Cardiac fibroblast (primary cell): ENCODE data around the gene IPO4.
A peak's percentile ranks its signal among the peaks of the same experiment; 100 is the strongest.

Experiments used
- DNase-seq, 2 donors: peaks; one replicate each; pipeline versions ENCODE4 v3.0.0 to v3.0.0-alpha.2; 2010; ENCODE audit warnings: low read depth in 2 of 2
- H3K4me3 ChIP-seq, 2 donors: replicated peaks in 1 of 2; 1 replicate in 1 of 2; 2 replicates in 1 of 2; pipeline ENCODE4 v1.5.1; 2011; ENCODE audit warnings: low read depth in 2 of 2, low read length in 2 of 2, mild to moderate bottlenecking in 2 of 2, moderate library complexity in 1 of 2
- TF ChIP-seq, protein P1 (sequence below): IDR thresholded peaks from one replicate; pipeline ENCODE4 v1.5.1; 2011; ENCODE audit warnings: low read depth, mild to moderate bottlenecking, low read length, inconsistent platforms

Gene IPO4

DNA sequence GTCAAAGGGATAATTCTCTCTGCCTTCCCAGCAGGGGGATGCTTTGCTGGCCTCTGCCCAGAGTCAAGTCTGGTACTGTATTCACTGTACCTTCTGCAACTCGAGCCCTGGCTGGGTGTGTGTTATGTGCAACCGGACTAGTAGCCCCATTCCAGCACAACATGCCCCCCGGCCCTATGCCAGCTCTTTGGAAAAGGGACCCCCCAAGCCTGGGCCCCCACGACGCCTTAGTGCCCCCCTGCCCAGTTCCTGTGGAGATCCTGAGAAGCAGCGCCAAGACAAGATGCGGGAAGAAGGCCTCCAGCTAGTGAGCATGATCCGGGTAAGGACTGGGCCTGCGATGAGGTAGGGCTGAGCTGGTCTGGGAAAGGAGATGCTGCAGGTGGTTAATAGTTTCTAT lies 38.0 kb downstream of the IPO4 start:
- TF ChIP-seq, protein P1, sequence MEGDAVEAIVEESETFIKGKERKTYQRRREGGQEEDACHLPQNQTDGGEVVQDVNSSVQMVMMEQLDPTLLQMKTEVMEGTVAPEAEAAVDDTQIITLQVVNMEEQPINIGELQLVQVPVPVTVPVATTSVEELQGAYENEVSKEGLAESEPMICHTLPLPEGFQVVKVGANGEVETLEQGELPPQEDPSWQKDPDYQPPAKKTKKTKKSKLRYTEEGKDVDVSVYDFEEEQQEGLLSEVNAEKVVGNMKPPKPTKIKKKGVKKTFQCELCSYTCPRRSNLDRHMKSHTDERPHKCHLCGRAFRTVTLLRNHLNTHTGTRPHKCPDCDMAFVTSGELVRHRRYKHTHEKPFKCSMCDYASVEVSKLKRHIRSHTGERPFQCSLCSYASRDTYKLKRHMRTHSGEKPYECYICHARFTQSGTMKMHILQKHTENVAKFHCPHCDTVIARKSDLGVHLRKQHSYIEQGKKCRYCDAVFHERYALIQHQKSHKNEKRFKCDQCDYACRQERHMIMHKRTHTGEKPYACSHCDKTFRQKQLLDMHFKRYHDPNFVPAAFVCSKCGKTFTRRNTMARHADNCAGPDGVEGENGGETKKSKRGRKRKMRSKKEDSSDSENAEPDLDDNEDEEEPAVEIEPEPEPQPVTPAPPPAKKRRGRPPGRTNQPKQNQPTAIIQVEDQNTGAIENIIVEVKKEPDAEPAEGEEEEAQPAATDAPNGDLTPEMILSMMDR = no peak
- no peak for DNase-seq
- H3K4me3 ChIP-seq = no peak overlapping the region

DNA sequence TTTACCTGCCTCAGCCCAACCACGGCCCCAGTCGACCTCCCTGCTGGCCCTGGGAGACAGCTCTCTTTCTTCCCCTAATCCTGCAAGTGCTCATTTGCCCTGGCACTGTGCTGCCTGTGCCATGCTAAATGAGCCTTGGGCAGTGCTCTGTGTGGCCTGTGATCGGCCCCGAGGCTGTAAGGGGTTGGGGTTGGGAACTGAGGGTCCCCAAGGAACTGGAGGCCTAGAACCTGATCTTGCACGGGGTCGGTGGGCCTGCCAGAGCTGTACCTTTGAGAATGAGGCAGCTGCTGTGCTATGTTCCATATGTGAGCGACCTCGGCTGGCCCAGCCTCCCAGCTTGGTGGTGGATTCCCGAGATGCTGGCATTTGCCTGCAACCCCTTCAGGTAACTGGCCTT lies 38.6 kb downstream of the IPO4 start:
- no peak for DNase-seq
- TF ChIP-seq, protein P1 = no peak
- H3K4me3 ChIP-seq = no peak overlapping the region

DNA sequence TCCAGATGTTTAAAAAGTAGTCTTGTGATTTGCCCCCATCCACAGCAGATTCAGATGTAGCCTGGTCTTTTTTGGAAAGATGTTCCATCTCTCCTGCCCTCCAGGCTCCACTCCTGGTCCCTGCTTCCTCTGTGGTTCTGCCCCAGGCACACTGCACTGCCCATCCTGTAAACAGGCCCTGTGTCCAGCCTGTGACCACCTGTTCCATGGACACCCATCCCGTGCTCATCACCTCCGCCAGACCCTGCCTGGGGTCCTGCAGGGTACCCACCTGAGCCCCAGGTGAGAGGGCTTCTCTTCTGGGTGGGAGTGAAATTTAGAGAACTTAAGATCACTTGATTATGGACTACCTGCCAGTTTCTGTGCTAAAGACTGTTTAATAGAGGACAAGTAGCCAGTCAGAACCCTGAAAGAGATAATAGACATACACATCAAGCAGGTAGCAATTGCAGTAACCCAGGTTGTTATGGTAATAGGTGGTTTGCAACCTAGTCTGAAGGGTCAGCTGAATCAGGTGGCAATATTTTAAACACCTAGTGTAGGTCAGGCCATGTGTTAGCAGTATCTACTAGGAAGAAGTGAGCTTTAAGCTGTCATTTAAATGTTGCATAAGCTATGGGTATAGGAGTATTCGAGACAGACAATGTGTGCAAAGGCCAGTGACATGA lies 39.2 kb downstream of the IPO4 start:
- H3K4me3 ChIP-seq = no peak overlapping the region
- DNase-seq = no peak
- TF ChIP-seq, protein P1 = no peak

DNA sequence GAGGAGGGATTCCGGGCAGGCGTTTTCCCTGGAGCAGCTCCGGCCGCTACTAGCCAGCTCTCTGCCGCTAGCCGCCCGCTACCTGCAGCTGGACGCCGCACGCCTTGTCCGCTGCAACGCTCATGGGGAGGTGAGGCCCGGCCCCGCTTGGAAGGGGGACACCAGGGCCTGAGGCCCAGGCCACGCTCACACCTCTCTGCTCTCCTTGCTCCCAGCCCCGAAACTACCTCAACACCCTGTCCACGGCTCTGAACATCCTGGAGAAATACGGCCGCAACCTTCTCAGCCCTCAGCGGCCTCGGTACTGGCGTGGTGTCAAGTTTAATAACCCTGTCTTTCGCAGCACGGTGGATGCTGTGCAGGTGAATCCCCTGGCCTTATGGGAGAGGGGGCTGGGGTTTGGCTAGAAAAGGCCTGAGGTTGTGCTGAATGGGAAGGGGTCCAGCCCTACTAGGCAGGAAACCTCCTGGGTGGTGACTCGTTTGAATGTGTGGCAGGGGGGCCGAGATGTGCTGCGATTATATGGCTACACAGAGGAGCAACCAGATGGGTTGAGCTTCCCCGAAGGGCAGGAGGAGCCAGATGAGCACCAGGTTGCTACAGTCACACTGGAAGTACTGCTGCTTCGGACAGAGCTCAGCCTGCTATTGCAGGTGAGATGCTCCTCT lies 40.7 kb downstream of the IPO4 start:
- TF ChIP-seq, protein P1 = no peak
- no peak for DNase-seq
- H3K4me3 ChIP-seq = peak overlapping the region; percentile 88 to 91

DNA sequence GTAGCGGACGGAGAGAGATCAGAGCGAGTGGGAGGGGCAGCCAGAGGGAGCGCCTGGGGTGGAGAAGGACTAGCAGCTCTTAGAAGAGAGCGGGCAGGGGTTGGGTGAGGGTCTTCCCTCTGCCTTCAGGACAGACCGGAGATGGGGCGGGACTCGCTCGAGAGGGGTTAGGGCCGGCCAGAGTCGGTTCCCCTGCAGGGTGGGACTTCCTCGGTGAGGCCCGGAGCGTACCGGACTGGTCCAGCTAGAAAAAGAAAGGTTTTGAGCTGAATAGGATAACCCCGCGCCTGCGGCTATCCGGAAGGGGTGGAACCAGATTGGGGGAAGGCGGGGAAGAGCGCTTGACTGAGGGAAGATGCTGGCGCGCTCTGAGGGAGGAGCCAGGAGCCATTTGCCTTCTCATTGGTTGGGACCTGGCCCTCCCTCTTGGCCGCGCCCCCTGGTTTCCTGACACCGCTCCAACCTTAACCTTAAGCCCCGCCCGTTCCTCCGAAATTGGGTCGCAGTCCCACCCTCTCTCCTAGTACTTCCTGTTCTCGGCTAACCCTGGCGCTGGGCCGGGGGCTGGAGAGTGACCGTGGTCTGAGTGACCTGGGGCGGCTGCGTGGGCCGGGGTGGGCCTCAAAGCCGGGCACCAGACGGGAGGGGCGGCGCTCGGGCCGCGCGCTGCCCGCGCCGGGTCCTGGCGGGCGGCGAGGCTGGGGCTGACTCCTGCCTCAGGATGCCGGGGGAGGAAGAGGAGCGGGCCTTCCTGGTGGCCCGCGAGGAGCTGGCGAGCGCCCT lies 41.4 kb downstream of the IPO4 start, which contains the start of gene RNF31:
Gene RNF31, plus strand, starts transcription at position 521 of the 783 bp plus-strand sequence. Its CDS starts 201 bp downstream, at position 722.
- peak within 1 kb of the TSS; percentile 88 to 91 for H3K4me3 ChIP-seq
- TF ChIP-seq, protein P1 = no peak

DNA sequence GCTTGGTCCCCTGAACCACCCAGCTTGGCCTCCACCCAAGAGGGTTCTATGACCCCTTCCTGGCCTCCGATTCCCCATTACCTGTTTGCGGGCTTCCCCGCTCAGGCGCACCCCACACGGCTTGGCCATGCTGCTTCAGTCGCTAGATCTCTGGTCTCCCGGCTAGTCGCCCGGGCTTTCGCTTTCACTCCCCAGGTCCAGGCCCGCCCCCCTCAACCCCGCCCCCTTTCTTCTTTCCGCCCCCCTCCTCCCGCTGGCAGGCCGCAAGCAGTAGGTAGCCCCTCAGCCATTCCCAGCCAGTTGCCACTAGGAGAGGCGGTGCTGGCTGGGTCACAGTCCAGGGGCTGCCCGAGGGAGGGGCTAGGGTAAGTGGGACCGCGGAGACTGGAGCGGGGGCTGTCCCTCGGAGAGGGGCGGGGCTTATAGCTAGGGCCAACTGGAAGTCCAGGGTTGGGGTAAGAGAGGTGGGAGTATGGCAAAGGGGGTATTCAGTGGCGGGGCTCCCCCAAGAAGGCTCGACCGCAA lies 42.1 kb downstream of the IPO4 start, which contains the start of gene PSME2:
Gene PSME2, minus strand, starts transcription at position 158 of the 525 bp plus-strand sequence. Its CDS starts 29 bp downstream, at position 129.
- TF ChIP-seq, protein P1 = no peak
- H3K4me3 ChIP-seq = peak within 1 kb of the TSS; percentile 88 to 91
- peak; percentile 95 to 99 for DNase-seq

More for the DNA sequence above, 41.4 kb downstream of the IPO4 start, which contains the start of gene RNF31:
- DNase-seq = peak; percentile 98 to 99
